Liver (tissue), 9 donors: Measurements from ENCODE around the gene NLGN1. TPM values are rescaled to one million over a fixed set of nuclear protein-coding genes. Genes with fewer than 3 reads are reported as not detected.

Source experiments
- DNase-seq: peaks from one replicate; pipeline ENCODE4 v3.0.0-alpha.2; 2017; ENCODE audit warnings: low spot score
- H3K27ac ChIP-seq, 2 donors: one replicate each; pipeline ENCODE4 v1.7.0; 2013; ENCODE audit warnings: inconsistent platforms in 2 of 2, low read length in 2 of 2, control low read depth in 1 of 2, low read depth in 1 of 2, mild to moderate bottlenecking in 1 of 2
- H3K27me3 ChIP-seq, 4 donors: one replicate each; pipeline versions ENCODE4 v1.6.1 to v1.7.0; 2013; ENCODE audit warnings: low read length in 3 of 4, inconsistent platforms in 1 of 4, mild to moderate bottlenecking in 1 of 4, moderate library complexity in 1 of 4; ENCODE audit not compliant: control insufficient read depth in 4 of 4, insufficient read depth in 4 of 4
- H3K36me3 ChIP-seq, 4 donors: one replicate each; pipeline versions ENCODE4 v1.6.1 to v1.7.0; 2013; ENCODE audit warnings: low read length in 3 of 4, mild to moderate bottlenecking in 3 of 4, low read depth in 1 of 4, moderate library complexity in 1 of 4; ENCODE audit not compliant: control insufficient read depth in 4 of 4, insufficient read depth in 3 of 4
- H3K4me1 ChIP-seq, 4 donors: one replicate each; pipeline versions ENCODE4 v1.6.1 to v1.7.0; 2013; ENCODE audit warnings: low read length in 3 of 4, mild to moderate bottlenecking in 3 of 4, moderate library complexity in 1 of 4; ENCODE audit not compliant: control insufficient read depth in 4 of 4, insufficient read depth in 4 of 4
- H3K4me3 ChIP-seq, 3 donors: one replicate each; pipeline versions ENCODE4 v1.6.1 to v1.7.0; 2013; ENCODE audit warnings: low read length in 3 of 3, control low read depth in 1 of 3, low read depth in 1 of 3, mild to moderate bottlenecking in 1 of 3
- H3K9ac ChIP-seq, 2 donors: one replicate each; pipeline ENCODE4 v1.7.0; 2013; ENCODE audit warnings: low read length in 2 of 2, mild to moderate bottlenecking in 2 of 2, moderate library complexity in 2 of 2, control low read depth in 1 of 2, low read depth in 1 of 2
- H3K9me3 ChIP-seq, 4 donors: one replicate each; pipeline versions ENCODE4 v1.6.1 to v1.7.0; 2013; ENCODE audit warnings: low read length in 3 of 4; ENCODE audit not compliant: control insufficient read depth in 4 of 4
- ATF3 ChIP-seq: IDR thresholded peaks from 2 replicates; pipeline ENCODE4 v1.6.1; 2016; ENCODE audit warnings: antibody characterized with exemption
- CTCF ChIP-seq: fragments of 150-350 bp; IDR thresholded peaks from 2 replicates; pipeline ENCODE4 v1.5.1; 2017; ENCODE audit warnings: improper control_type of control experiment, low read depth, low read length; ENCODE audit not compliant: missing input control
- EGR1 ChIP-seq, 2 donors: IDR thresholded peaks; 2 replicates each; pipeline ENCODE4 v1.6.1; 2016 to 2018; ENCODE audit warnings: antibody characterized with exemption in 2 of 2, low read depth in 2 of 2
- FOXA1 ChIP-seq: IDR thresholded peaks from 2 replicates; pipeline ENCODE4 v1.6.1; 2016; ENCODE audit warnings: antibody characterized with exemption
- FOXA2 ChIP-seq: IDR thresholded peaks from 2 replicates; pipeline ENCODE4 v1.6.1; 2016; ENCODE audit warnings: antibody characterized with exemption
- GABPA ChIP-seq, 2 donors: IDR thresholded peaks in 1 of 2; conservative IDR thresholded peaks in 1 of 2; 2 replicates each; pipeline ENCODE4 v1.6.1; 2016; ENCODE audit warnings: antibody characterized with exemption in 2 of 2, mild to moderate bottlenecking in 1 of 2, moderate library complexity in 1 of 2
- HNF4A ChIP-seq, 2 donors: conservative IDR thresholded peaks; 2 replicates each; pipeline ENCODE4 v1.6.1; 2016; ENCODE audit warnings: antibody characterized with exemption in 2 of 2, mild to moderate bottlenecking in 2 of 2
- HNF4G ChIP-seq: IDR thresholded peaks from 2 replicates; pipeline ENCODE4 v1.6.1; 2016; ENCODE audit warnings: antibody characterized with exemption
- JUND ChIP-seq, 2 donors: IDR thresholded peaks; 2 replicates each; pipeline ENCODE4 v1.6.1; 2016; ENCODE audit warnings: antibody characterized with exemption in 2 of 2
- NR2F2 ChIP-seq: IDR thresholded peaks from 2 replicates; pipeline ENCODE4 v1.6.1; 2016; ENCODE audit warnings: antibody characterized with exemption
- RAD21 ChIP-seq, 2 donors: IDR thresholded peaks; 2 replicates each; pipeline ENCODE4 v1.6.1; 2016; ENCODE audit warnings: antibody characterized with exemption in 2 of 2, mild to moderate bottlenecking in 2 of 2
- RXRA ChIP-seq, 2 donors: IDR thresholded peaks; 2 replicates each; pipeline ENCODE4 v1.6.1; 2017 to 2018; ENCODE audit warnings: antibody characterized with exemption in 2 of 2, mild to moderate bottlenecking in 1 of 2
- SP1 ChIP-seq: IDR thresholded peaks from 2 replicates; pipeline ENCODE4 v1.6.1; 2018; ENCODE audit warnings: antibody characterized with exemption, mild to moderate bottlenecking
- TAF1 ChIP-seq: conservative IDR thresholded peaks from 2 replicates; pipeline ENCODE4 v1.6.1; 2016; ENCODE audit warnings: antibody characterized with exemption, mild to moderate bottlenecking
- YY1 ChIP-seq: IDR thresholded peaks from 2 replicates; pipeline ENCODE4 v1.6.1; 2016; ENCODE audit warnings: antibody characterized with exemption, mild to moderate bottlenecking
- WGBS: extraction: QIAGEN DNeasy Blood & Tissue Kit; methylation state at CpG from one replicate; pipeline ENCODE4 v1.1.7; 2013; 5-methylcytosine and 5-hydroxymethylcytosine counted together
- polyA plus RNA-seq, 2 donors: library from polyadenylated mRNA; stranded (reverse) in 1 of 2; unstranded in 1 of 2; fragments of 200-250 nt in 1 of 2; fragments of >200 nt in 1 of 2; fragmentation: Nextera tagmentation in 1 of 2; extraction: Ambion mirVana in 1 of 2; gene quantifications; one replicate each; pipeline versions ENCODE4 v1.2.1 to v1.2.3, GENCODE V29; 2013 to 2015
- total RNA-seq, 2 donors: library from RNA; depleted of rRNA; stranded (reverse); fragments of >200 nt; gene quantifications; one replicate each; pipeline ENCODE4 v1.2.3, GENCODE V29; 2014
- TF ChIP-seq, protein P1 (sequence below): IDR thresholded peaks from 2 replicates; pipeline ENCODE4 v1.6.1; 2016; ENCODE audit warnings: antibody characterized with exemption
- TF ChIP-seq, protein P2 (sequence below): IDR thresholded peaks from 2 replicates; pipeline ENCODE4 v1.6.1; 2016; ENCODE audit warnings: antibody characterized with exemption, mild to moderate bottlenecking
- TF ChIP-seq, protein P3 (sequence below): IDR thresholded peaks from 2 replicates; pipeline ENCODE4 v1.6.1; 2016; ENCODE audit warnings: antibody characterized with exemption
- donor health status: healthy.
- donor health status: healthy.
- donor health status: healthy.
- donor health status: healthy.
- donor health status: healthy.

Gene NLGN1
- total and polyA plus RNA-seq, 4 donors, result 0.02 to 0.67 (median 0.37) TPM; not detected in 1

DNA sequence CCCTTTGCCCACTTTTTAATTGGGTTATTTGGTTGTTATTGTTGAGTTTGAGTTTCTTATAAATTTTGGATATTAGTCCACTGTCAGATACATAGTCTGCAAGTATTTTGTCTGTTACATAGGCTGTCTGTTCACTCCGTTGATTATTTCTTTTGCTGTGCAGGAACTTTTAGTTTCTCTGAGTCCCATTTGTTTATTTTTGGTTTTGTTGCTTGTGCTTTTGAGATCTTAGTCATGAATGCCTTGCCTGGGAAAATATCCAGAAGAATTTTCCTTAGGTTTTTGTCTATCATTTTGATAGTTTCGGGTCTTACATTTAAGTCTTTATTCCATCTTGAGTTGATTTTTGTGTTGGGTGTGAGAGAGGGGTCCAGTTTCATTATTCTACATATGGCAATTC, 254.5 kb downstream of the NLGN1 start:
- TF ChIP-seq CTCF, result no peak
- no peak for TF ChIP-seq FOXA2
- no peak for TF ChIP-seq RXRA (IDR thresholded peaks at IDR 0.05)
- TF ChIP-seq HNF4G, result no peak
- TF ChIP-seq, protein P1, sequence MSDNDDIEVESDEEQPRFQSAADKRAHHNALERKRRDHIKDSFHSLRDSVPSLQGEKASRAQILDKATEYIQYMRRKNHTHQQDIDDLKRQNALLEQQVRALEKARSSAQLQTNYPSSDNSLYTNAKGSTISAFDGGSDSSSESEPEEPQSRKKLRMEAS, result no peak
- TF ChIP-seq ATF3, result no peak
- no peak for TF ChIP-seq YY1
- TF ChIP-seq HNF4A (conservative IDR thresholded peaks at IDR 0.05), result no peak
- TF ChIP-seq, protein P2, sequence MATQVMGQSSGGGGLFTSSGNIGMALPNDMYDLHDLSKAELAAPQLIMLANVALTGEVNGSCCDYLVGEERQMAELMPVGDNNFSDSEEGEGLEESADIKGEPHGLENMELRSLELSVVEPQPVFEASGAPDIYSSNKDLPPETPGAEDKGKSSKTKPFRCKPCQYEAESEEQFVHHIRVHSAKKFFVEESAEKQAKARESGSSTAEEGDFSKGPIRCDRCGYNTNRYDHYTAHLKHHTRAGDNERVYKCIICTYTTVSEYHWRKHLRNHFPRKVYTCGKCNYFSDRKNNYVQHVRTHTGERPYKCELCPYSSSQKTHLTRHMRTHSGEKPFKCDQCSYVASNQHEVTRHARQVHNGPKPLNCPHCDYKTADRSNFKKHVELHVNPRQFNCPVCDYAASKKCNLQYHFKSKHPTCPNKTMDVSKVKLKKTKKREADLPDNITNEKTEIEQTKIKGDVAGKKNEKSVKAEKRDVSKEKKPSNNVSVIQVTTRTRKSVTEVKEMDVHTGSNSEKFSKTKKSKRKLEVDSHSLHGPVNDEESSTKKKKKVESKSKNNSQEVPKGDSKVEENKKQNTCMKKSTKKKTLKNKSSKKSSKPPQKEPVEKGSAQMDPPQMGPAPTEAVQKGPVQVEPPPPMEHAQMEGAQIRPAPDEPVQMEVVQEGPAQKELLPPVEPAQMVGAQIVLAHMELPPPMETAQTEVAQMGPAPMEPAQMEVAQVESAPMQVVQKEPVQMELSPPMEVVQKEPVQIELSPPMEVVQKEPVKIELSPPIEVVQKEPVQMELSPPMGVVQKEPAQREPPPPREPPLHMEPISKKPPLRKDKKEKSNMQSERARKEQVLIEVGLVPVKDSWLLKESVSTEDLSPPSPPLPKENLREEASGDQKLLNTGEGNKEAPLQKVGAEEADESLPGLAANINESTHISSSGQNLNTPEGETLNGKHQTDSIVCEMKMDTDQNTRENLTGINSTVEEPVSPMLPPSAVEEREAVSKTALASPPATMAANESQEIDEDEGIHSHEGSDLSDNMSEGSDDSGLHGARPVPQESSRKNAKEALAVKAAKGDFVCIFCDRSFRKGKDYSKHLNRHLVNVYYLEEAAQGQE, result no peak
- TF ChIP-seq SP1, result no peak
- TF ChIP-seq NR2F2, result no peak
- TF ChIP-seq, protein P3, sequence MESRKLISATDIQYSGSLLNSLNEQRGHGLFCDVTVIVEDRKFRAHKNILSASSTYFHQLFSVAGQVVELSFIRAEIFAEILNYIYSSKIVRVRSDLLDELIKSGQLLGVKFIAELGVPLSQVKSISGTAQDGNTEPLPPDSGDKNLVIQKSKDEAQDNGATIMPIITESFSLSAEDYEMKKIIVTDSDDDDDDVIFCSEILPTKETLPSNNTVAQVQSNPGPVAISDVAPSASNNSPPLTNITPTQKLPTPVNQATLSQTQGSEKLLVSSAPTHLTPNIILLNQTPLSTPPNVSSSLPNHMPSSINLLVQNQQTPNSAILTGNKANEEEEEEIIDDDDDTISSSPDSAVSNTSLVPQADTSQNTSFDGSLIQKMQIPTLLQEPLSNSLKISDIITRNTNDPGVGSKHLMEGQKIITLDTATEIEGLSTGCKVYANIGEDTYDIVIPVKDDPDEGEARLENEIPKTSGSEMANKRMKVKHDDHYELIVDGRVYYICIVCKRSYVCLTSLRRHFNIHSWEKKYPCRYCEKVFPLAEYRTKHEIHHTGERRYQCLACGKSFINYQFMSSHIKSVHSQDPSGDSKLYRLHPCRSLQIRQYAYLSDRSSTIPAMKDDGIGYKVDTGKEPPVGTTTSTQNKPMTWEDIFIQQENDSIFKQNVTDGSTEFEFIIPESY, result no peak
- no peak for TF ChIP-seq FOXA1
- no peak for TF ChIP-seq GABPA (IDR thresholded peaks at IDR 0.05 in 1 of 2, conservative IDR thresholded peaks at IDR 0.05 in 1 of 2)
- no peak for TF ChIP-seq TAF1
- TF ChIP-seq EGR1 (IDR thresholded peaks at IDR 0.05; ENCODE audit: low read depth in 2 of 2), result no peak
- no peak for TF ChIP-seq RAD21 (IDR thresholded peaks at IDR 0.05)
- TF ChIP-seq JUND (IDR thresholded peaks at IDR 0.05), result no peak

More for the DNA sequence above, 254.5 kb downstream of the NLGN1 start:
- Histone ChIP-seq H3K27ac (no peak overlapping the region), H3K4me3 (no peak overlapping the region), H3K4me1 (no peaks in the 10 kb centered on the region), H3K9me3 (peaks cover 0 to 4% (median 2%) of the 10 kb centered on the region in 4 donors), H3K9ac (no peak overlapping the region), H3K36me3 (no peaks in the 10 kb centered on the region), H3K27me3 (no peaks in the 10 kb centered on the region)
- WGBS, result 77% methylated on average over 2 of the region's 2 CpGs
- no peak for DNase-seq
